Measurements from ENCODE around the gene CPZ.
"Not testable (repeated sequence)": the region's sequence is repeated elsewhere in the genome, so short reads cannot be mapped to it uniquely, and the experiment has no call there.

The CPZ gene

DNA sequence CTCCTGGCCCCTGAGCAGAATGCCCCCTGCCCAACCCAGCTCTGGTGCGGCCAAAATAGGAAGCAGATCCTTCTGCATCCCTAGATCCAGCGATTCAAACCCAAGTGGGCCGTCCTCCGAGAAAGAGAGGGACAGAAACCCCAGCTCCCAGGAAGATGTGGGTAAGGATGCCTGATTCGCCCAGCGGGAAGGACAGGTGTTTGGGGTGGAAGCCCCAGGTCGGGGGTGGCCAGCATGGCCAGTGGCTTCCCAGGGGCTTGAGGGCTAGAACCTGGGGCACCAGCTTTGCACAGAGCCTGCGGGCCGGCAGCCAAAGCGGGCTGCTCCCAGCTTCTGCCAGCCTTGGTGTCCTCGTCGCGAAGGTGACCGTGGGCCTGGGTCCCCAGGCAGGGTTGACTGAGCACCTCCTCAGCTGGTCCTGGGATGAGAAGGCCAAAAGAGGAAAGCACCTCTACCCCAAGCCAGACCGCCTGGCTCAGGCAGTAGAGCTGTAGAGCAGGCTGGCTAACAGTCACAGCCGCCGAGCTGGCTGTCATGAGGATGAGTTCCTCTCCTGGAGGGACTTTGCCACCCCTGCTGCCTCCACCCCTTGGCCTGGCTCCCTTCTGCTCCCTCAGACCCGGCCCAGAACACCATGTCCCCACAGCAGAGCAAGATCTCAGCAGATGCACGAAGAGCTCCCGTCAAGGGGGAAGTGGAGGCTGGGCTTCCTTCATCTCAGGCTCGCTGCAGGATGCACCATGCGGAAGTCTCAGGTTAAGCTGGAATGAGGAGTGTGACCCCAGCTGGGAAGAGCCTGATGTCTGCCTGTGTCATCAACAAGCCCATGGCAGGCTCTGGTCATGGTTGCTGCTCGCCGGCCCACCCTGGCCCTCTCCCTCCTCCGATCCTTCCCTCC is 59.9 kb downstream of the CPZ start:
- no peak for DNase-seq

DNA sequence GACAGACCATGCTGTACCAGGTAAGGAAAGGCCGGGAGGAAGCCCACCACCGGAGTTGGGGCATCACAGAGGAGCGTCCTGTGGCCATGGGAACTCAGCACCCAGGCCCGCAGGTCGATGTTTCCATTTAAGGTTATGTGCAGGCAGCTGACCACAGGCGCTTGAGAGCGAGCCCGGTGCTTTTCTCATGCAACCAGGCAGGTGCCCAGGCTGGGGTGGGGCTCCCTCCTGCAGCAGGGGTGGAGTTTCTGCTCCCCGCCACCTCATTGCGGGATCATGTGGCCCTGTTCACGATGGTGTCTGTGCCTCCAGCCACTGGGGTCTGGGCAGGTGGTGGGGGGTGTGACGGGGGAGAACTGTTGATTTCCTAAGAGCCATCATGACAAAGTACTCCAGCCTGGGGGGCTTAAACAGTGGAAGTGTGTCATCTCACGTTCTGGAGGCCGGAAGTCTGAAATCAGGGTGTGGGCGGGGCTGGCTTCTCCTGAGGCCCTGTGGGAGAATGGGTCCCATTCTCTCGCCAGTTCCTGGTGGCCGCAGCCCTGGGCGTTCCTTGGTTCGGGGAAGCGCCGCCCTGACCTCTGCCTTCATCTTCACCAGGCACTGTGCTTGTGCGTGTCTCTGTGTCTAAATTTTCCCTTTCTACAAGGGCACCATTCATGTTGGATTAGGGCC is 60.9 kb downstream of the CPZ start:
- DNase-seq, result no peak

DNA sequence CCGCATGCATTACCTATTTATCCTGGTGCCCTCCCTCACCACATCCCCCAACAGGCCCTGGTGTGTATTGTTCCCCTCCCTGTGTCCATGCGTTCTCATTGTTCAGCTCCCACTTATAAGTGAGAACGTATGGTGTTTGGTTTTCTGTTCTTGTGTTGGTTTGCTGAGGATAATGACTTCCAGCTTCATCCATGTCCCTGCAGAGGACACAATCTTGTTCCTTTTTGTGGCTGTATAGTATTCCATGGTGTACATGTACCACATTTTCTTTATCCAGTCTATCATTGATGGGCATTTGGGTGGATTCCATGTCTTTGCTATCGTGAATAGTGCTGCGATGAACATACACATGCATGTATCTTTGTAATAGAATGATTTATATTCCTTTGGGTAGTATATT is 61.6 kb downstream of the CPZ start:
- not testable (repeated sequence) for DNase-seq

DNA sequence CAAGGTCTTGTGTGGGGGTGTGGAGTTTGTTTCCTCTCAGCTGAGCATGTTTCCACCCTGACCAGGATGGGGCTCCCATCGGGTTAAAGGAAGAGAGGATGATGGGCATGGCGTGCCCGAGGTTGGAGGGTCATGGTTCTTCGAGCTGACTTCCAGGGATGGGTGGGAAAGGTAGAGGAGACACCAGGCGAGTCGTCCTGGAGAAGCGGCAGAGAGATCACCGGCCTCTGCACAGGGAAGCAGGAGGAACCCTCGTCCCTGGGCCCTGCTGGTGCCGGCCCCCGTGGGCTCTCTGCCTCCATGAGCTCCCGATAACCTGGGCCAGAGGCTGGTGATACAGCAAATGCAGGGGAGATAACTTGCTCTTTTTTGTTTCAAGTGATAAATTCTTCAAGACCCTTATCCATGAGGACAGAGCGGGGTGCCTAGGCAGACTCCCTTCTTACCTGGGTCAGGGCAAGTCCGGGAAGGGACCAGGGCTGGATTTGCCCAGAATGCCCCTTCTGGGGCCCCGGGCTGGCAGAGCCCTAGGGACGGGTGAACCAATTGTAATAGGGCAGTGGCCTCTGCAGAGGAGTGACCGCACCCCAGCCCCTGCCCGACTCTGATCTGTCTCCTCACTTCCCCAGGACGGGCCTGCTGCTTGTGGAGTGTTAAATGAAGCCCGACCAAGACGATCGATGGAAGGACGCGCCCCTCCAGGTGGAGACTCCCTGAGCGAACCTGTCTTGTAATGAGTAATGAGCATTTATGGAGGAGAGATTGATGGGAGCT is 63.0 kb downstream of the CPZ start:
- DNase-seq, result no peak

DNA sequence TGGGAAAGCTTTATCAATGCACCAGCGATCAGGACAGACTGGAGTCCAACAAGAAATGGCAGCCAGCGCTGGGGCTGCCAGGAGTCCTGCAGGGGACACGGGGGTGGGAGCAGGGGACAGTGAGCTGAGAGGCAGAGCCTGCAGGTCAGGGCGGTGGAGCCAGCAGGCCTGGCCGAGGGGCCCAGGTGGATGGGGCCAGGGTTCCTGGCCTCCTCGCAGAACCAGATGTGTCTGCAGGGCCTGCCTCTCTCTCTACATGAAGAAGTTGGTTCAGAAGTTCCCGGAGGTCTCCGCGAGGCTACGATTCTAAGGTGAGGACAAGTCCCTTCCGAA is 63.6 kb downstream of the CPZ start:
- DNase-seq, result no peak

DNA sequence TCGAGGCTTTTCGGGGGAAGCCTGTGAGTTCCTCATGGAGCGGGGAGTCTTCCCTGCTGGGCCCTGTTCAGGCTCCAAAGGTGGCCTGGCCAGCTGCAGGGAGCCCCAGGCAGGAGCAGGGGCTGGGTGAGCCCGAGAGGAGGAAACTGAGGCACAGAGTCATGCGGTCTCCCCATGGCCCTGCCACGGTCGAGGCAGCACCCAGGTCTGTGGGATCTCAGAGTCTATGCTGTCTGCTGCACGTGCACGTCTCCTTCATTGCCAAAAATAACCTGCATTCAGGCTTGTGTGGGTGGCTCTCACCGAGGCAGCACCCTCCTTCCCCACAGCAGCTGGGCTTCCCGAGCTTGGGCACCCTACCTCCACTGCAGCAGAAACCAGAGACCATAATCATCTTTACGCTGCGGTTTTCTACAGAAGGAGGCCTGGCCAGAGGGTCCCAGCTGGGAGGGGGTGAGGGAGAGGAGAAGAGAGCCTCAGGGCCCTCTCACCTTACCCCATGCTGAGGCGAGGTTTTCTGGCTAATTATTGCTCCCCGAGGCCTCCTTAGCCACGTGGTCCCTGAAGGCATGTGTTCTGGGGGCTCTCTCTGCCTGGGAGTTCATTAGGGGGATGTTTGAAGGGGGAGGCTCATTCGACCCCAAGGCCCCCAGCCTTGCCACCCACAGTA is 64.3 kb downstream of the CPZ start:
- DNase-seq, result no peak

DNA sequence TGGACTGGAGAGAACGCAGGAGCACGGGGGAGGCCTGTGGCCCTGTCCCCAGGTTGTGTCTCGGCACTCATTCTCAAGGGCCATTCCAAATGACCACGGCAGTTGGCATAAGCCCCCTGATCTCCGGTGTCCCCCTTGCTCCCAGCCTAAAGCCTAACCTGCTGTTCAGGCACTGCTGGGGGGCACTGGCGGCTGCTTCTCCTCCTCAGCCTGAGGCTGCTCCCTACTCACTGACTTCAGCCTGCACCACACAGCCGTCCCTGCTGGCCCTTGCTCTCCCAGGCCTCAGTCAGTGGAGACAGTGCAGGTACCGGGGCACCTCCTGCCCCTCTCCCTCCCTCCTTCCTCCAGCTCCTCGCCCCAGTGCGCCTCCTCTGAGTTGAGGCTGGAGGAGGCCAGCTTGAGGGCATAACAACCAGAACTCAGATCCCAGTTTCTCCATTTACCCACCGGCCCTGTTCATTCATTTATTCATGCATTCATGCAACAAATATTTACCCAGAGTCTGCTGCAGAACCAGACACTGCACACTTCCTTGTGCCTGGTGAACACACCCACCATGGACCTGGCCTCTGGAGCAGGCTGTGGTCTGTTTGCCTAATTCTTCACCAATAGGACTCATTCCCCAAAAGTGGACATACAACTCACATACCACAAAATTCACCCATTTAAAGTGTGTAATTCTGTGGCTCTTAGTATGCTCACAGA is 65.0 kb downstream of the CPZ start:
- DNase-seq, result no peak

DNA sequence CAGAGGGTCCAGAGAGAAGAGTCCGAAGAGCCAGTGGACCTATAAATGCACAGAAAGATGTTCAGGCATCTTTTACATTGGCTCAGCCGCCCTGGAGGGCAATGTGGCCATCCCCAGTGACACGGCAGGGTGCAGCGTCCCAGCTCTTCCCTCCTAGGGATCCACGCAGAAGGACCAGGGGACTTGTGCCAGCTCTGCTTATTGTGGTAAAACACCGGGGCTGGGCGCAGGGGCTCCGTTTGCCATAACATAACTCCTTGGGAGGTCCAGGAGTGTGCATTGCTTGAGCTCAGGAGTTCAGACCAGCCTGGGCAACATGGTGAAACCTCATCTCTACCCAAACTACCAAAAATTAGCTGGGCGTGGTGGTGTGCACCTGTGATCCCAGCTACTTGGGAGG is 70.2 kb downstream of the CPZ start:
- no peak for DNase-seq

DNA sequence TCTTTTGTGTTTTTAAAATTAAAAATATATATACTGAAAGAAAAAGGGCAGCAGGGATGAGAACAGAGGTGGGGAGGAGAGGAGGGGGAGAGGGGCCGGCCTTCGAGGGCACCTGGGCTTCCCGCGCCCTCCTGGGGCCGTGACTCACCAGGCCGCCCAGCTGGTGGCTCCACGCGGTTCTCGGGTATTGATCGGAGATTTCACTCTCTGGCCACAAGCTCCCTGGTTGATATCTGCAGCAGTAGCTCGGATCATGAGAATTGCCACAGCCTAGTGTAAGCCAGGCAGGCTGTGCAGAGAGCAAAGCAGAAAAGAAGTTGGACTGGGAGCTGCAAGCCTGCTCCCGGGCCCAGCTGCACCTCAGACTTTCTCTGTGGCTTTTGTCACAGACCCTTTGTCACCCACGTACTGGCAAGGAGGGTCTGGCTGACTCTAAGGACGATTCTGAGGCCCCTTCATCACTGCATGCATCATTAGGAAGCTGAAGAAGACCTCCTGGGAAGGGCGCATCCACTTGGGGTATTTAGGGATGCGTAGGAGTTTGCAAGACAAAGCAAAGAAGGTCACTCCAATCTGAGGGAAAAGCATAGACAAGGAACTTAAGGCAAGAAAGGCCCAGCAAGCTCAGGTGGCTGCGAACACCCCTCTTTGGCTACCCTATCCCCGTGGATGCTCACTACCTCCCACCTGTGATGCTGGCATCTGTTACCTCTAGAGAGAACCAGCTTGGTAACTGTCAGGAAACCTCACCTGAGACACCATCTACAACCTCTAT is 71.7 kb downstream of the CPZ start:
- DNase-seq, result no peak

DNA sequence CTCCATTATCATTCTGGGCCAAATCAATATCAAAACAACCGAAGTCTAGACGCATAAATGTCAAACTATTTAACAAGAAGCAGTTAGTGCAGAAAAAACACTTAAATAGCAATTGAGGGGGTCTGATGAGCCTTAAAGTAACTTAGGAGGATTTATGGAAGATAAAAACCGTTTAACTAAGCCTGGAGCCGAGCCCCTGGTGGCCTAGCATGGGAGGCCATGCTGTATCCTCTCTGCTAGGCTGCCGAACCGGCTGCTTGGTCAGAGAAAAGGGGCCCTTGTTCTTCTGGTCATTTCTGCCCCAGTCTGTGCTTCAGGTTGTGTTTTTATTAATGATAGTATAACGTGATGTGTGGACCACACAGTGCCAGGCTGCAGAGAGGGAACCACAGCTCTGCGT is 72.4 kb downstream of the CPZ start:
- DNase-seq, result no peak

DNA sequence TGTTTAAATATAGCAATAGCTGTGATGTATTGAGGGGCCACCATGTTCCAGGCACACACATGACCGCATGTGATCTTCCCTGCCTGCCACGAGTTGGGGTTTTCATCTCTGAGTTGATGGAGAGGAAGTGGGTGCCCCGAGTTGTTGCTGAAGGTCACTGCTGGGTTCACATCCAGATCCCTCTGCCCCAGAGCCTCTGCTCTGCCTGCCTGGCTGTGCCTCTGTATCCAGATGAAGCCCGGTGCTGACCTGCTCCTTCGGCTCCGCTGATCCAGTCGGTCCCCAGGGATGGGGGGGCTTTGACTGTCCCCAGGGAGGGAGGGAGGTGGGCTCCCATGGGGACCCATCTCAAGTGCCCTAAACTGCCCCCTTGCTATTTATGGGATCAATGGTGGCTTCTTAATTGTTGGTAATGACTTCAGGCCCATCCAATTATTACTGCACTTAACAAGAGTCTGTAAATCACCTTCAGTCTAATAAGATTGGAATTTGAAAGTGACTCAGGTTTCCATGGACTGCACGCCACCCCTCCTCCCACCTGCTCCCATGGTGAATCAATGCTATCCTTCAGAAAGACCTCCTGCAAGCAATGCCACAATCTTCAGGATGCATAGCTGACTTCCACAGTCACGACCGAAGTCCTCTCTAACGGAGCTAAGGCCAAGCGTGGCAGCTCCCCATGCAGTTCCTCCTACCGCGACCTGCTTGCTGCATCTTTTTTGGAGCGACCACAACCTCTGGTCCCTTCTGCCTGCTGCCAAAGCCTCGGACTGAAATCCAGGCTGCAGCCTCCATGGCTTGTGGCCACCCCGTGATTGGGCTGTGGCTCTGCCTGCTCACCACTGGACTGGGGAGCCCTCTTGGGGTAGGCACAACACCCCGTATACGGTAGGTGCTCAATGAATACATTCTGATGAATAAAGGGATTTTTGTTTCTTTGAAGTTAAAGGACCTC is 73.1 kb downstream of the CPZ start:
- no peak for DNase-seq

DNA sequence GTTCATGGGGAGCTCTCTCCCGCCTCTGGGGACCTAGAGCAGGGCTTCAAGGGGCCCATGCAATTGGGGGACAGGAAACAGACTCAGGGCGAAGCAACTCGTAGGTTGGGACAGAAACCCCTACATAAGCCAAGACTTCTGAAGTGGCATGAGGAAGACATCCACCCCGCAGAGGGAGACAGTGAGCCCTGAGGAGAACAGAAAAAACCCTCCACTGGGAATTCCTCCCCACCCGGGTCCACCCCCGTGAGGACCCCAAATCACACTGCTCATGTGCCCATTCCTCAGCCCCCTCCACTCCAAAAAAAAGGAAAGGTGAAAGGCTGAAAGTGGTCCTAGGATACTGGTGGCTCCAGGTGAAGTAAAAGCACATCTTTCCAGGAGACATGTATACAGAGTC is 74.0 kb downstream of the CPZ start:
- DNase-seq, result no peak
